ENCODE data around the gene UHRF2. TPM values are rescaled to one million over a fixed set of nuclear protein-coding genes. Genes with fewer than 3 reads are reported as not detected.

Gene UHRF2
- total and polyA plus RNA-seq, 2 of the 4 experiments (the other 2 are of a cell fraction): 27.6 to 37.3 TPM

- Histone ChIP-seq H3K79me1 (ENCODE audit: low read depth in 1 of 2, low read length in 2 of 2) (peaks cover 25 to 45% of the 10 kb centered on the region in 2 experiments), H3K56ac (ENCODE audit: extremely low read depth, insufficient read depth, low read length) (no peak overlapping the region), H4K5ac (ENCODE audit: low read depth, low read length) (no peak overlapping the region), H2AK9ac (replicated peaks; ENCODE audit: low read depth, low read length, poor library complexity) (no peak overlapping the region), H2BK120ac (ENCODE audit: low read depth, low read length) (no peak overlapping the region), H3K27me3 (ENCODE audit: control insufficient read depth, insufficient read depth, low read length) (no peaks in the 10 kb centered on the region), H3K14ac (replicated peaks; ENCODE audit: low read depth, low read length) (no peak overlapping the region), H3K4me2 (ENCODE audit: low read depth, low read length) (no peak overlapping the region), H2BK15ac (ENCODE audit: low read depth, low read length) (no peak overlapping the region), H2BK5ac (ENCODE audit: low read depth, low read length, poor library complexity, severe bottlenecking) (no peak overlapping the region), H2AFZ (replicated peaks; ENCODE audit: low read length, poor library complexity) (no peak overlapping the region), H3K4ac (ENCODE audit: low read depth, low read length) (no peak overlapping the region), H3K27ac (ENCODE audit: insufficient read depth, low read length) (no peak overlapping the region), H4K91ac (ENCODE audit: insufficient read depth, low read depth, low read length) (no peak overlapping the region), H3K4me1 (ENCODE audit: control insufficient read depth, insufficient read depth, low read length) (no peaks in the 10 kb centered on the region), H3K9me3 (ENCODE audit: control insufficient read depth, insufficient read depth, low read length) (no peaks in the 10 kb centered on the region), H3K9me1 (ENCODE audit: insufficient read depth, low read length) (peaks cover 5% of the 10 kb centered on the region; the same call in 1 of the 2 replicates), H2AK5ac (ENCODE audit: low read depth, low read length) (no peak overlapping the region), H3K36me3 (ENCODE audit: control insufficient read depth, insufficient read depth, low read length) (peaks cover 30% of the 10 kb centered on the region), H3K9ac (ENCODE audit: low read depth, low read length) (no peak overlapping the region), H4K8ac (ENCODE audit: low read depth in 2 of 2, low read length in 2 of 2) (no peak overlapping the region; a peak in 1 of 4 replicates), H2BK20ac (ENCODE audit: low read depth, low read length) (no peak overlapping the region), H3K18ac (ENCODE audit: low read depth, low read length) (no peak overlapping the region), H3K4me3 (ENCODE audit: insufficient read depth, low read depth, low read length) (no peak overlapping the region), H4K20me1 (ENCODE audit: insufficient read depth, low read length) (no peaks in the 10 kb centered on the region), H3K23ac (ENCODE audit: low read depth, low read length) (no peak overlapping the region)
- dilution Hi-C loops (cut with HindIII; ENCODE audit: low sequenced_read_pairs, unreplicated experiment): no loop called here
- DNase-seq (no peak), ATAC-seq (ENCODE audit: low read depth) (no peak)
- no TSS peak for BruUV-seq (replicated peaks)
- POLR2A ChIA-PET (ENCODE audit: unreplicated experiment): no interaction called here
- TF ChIP-seq NFE2L2 (IDR thresholded peaks at IDR 0.05; ENCODE audit: low read depth, low read length): no peak
- no peak for TF ChIP-seq CEBPB (IDR thresholded peaks at IDR 0.05; ENCODE audit: low read depth, low read length)
- no peak for TF ChIP-seq MAZ (IDR thresholded peaks at IDR 0.05; ENCODE audit: borderline replicate concordance, low read depth, low read length)
- intact Hi-C loops (cut with micrococcal nuclease): no loop called here
- CTCF ChIA-PET: no interaction called here
- no CpG with 5 or more reads among the region's 1 CpG for WGBS, 2 experiments (ENCODE audit: extremely low coverage in 2 of 2, insufficient read length in 1 of 2)
- in situ Hi-C loops (cut with MboI; ENCODE audit: low sequenced_read_pairs): no loop called here
Measured at GRCh38 chr9:6489099-6489498, 76.1 kb downstream of the UHRF2 start.
